Activated naive CD8-positive, alpha-beta T cell treated with anti-CD3 and anti-CD28 coated beads, Interleukin-2, amount 10 ng/mL, durations not matched to agents 7 days and 5 days (primary cell): ENCODE results near the gene IKZF3. TPM values are rescaled to one million over a fixed set of nuclear protein-coding genes. Genes with fewer than 3 reads are reported as not detected.

Experiments used
- ATAC-seq: fragments of 150-1000 bp; cut with Tn5 transposase; one replicate; pipeline ENCODE4 v1.10.0; 2021; ENCODE audit warnings: low read depth, moderate library complexity
- POLR2A ChIA-PET: fragments of 350-600 bp; sonication (Branson Sonifier 250); formaldehyde crosslinking; loops from one replicate; lab custom pipeline; 2021; ENCODE audit warnings: antibody characterized with exemption; lab: Charles Lee
- DNase-seq: peaks from one replicate; pipeline ENCODE4 v3.0.0; 2021
- H3K27ac Mint-ChIP-seq: one replicate; pipeline ENCODE4 v1.8.0; 2022; ENCODE audit warnings: mild to moderate bottlenecking, mixed read lengths
- H3K27me3 Mint-ChIP-seq: one replicate; pipeline ENCODE4 v1.8.0; 2022; ENCODE audit warnings: mild to moderate bottlenecking, moderate library complexity, mixed read lengths
- H3K36me3 Mint-ChIP-seq: one replicate; pipeline ENCODE4 v1.8.0; 2021; ENCODE audit warnings: mild to moderate bottlenecking, mixed read lengths
- H3K4me1 Mint-ChIP-seq: one replicate; pipeline ENCODE4 v1.8.0; 2021; ENCODE audit warnings: mixed read lengths
- H3K4me3 Mint-ChIP-seq: one replicate; pipeline ENCODE4 v1.8.0; 2022; ENCODE audit warnings: mild to moderate bottlenecking, moderate library complexity, mixed read lengths
- H3K9me3 Mint-ChIP-seq: one replicate; pipeline ENCODE4 v1.8.0; 2021; ENCODE audit warnings: mixed read lengths
- total RNA-seq, 2 experiments: library from RNA; stranded (reverse); gene quantifications; one replicate each; pipeline ENCODE4 v1.2.3, GENCODE V29; 2021

Gene IKZF3
- total RNA-seq, 2 experiments from 2014 or later: 78.5 to 83.5 TPM

DNA sequence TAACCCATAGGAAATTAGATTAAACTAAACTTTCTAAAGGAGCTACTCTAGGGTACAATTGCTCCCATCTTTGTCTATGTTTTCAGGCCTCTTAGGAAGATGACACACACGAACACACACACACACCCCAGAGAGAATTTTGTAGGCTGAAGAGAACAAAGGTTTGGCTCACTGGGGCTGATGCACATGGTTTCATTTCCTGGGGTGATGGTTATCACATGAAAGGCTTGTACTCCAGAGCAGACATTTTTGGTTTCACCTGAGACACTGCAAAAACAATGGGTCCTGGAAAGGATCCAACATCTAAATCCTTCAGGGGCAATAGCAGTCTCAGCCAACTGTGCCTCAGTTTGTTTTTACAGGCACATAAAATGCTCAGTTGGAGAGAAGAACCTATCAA lies 63.6 kb downstream of the IKZF3 start:
- H3K4me3 Mint-ChIP-seq: peak overlapping the region; percentile 67
- no peaks in the 10 kb centered on the region for H3K27me3 Mint-ChIP-seq
- peak overlapping the region; percentile 92 for H3K27ac Mint-ChIP-seq
- H3K4me1 Mint-ChIP-seq: peaks cover 35% of the 10 kb centered on the region
- H3K9me3 Mint-ChIP-seq: peaks cover 1% of the 10 kb centered on the region
- ATAC-seq: peak; percentile 96
- DNase-seq: no peak
- peaks cover 13% of the 10 kb centered on the region for H3K36me3 Mint-ChIP-seq
- POLR2A ChIA-PET: interaction anchor here (1.0 kb wide), 1 partner anchor 12 kb away, joined by 3 read pairs; no protein-coding TSS in a partner anchor

GRCh38 chr17:39799395-39799794 lies 64.7 kb downstream of the IKZF3 start:
- H3K9me3 Mint-ChIP-seq: peaks cover 1% of the 10 kb centered on the region
- ATAC-seq (no peak), DNase-seq (no peak)
- H3K36me3 Mint-ChIP-seq: peaks cover 9% of the 10 kb centered on the region
- peak overlapping the region; percentile 21 for H3K27ac Mint-ChIP-seq
- POLR2A ChIA-PET: no interaction called here
- no peaks in the 10 kb centered on the region for H3K27me3 Mint-ChIP-seq
- H3K4me3 Mint-ChIP-seq: no peak overlapping the region
- peaks cover 36% of the 10 kb centered on the region for H3K4me1 Mint-ChIP-seq

DNA sequence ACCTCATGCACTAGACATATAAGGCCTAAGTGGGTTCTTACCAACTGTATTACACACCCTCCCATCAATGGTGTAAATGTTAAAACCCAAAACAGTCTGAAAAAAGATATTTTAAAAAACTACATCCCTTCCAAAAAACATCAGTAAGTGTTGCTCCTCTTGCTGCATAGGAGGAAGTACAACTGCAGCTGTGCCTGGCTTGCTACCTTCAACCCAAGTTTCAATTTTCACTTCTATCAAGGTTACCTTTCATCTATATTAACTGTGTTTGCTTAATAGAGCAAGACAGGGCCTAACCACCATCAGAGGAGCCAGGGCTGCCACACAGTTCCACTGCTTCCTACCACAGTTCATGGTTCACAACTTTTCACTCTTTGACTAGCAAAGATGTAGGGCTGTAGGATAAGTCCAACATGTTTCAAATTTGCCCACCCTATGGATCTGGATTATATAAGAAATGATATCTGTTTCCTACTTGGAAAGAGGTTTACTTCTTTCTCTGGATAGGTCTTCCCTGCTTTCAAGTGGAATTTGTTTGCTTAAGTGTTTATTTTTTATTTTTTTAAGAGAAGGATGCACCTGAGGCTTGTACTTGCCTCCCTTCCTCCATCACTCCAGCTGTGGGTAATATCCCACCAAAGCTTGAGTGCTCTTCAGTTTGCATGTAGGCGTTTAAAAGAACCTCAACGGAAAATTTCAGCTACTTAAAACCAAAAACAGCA lies 69.7 kb downstream of the IKZF3 start:
- Mint-ChIP-seq H3K9me3 (peaks cover 1% of the 10 kb centered on the region), H3K4me3 (peak overlapping the region; percentile 63), H3K4me1 (peaks cover 50% of the 10 kb centered on the region), H3K27ac (peak overlapping the region; percentile 92), H3K36me3 (peaks cover 20% of the 10 kb centered on the region), H3K27me3 (no peaks in the 10 kb centered on the region)
- ATAC-seq: peak; percentile 67
- no peak for DNase-seq
- POLR2A ChIA-PET: interaction anchor here (1.2 to 3.3 kb wide), 7 partner anchors 8 to 64 kb away, joined by 3 to 13 read pairs (median 4); partner anchors contain the start of gene MIEN1

GRCh38 chr17:39793301-39793872 lies 70.7 kb downstream of the IKZF3 start:
- ATAC-seq (peak; percentile 12), DNase-seq (no peak)
- Mint-ChIP-seq H3K27ac (peak overlapping the region; percentile 92), H3K4me3 (peak overlapping the region; percentile 74), H3K9me3 (peaks cover 1% of the 10 kb centered on the region), H3K4me1 (peaks cover 42% of the 10 kb centered on the region), H3K27me3 (no peaks in the 10 kb centered on the region), H3K36me3 (peaks cover 25% of the 10 kb centered on the region)
- POLR2A ChIA-PET: interaction anchor here (0.9 to 3.3 kb wide), 11 partner anchors 9 to 187 kb away, joined by 3 to 13 read pairs (median 4); partner anchors contain the start of gene PSMD3

GRCh38 chr17:39792526-39793221 lies 71.4 kb downstream of the IKZF3 start:
- DNase-seq (no peak), ATAC-seq (peak; percentile 3)
- Mint-ChIP-seq H3K4me1 (peaks cover 39% of the 10 kb centered on the region), H3K27me3 (no peaks in the 10 kb centered on the region), H3K4me3 (peak overlapping the region; percentile 74), H3K36me3 (peaks cover 32% of the 10 kb centered on the region), H3K27ac (peak overlapping the region; percentile 92), H3K9me3 (peaks cover 1% of the 10 kb centered on the region)
- POLR2A ChIA-PET: interaction anchor here (0.9 to 3.3 kb wide), 11 partner anchors 10 to 188 kb away, joined by 3 to 13 read pairs (median 4); partner anchors contain the start of gene PSMD3

GRCh38 chr17:39791111-39791992 lies 72.8 kb downstream of the IKZF3 start:
- no peak for DNase-seq

GRCh38 chr17:39787743-39788484 lies 76.2 kb downstream of the IKZF3 start:
- Mint-ChIP-seq H3K4me1 (peaks cover 31% of the 10 kb centered on the region), H3K4me3 (no peak overlapping the region), H3K36me3 (peaks cover 50% of the 10 kb centered on the region), H3K27me3 (no peaks in the 10 kb centered on the region), H3K9me3 (no peaks in the 10 kb centered on the region), H3K27ac (no peak overlapping the region)
- POLR2A ChIA-PET: interaction anchor here (0.8 kb wide), 1 partner anchor 26 kb away, joined by 3 read pairs; no protein-coding TSS in a partner anchor
- ATAC-seq (no peak), DNase-seq (no peak)

More at GRCh38 chr17:39791111-39791992, 72.8 kb downstream of the IKZF3 start:
- peak; percentile 73 for ATAC-seq
- H3K9me3 Mint-ChIP-seq: no peaks in the 10 kb centered on the region
- H3K27me3 Mint-ChIP-seq: no peaks in the 10 kb centered on the region
- H3K27ac Mint-ChIP-seq: peak overlapping the region; percentile 47
- POLR2A ChIA-PET: interaction anchor here (0.5 to 3.3 kb wide), 7 partner anchors 10 to 139 kb away, joined by 3 to 8 read pairs (median 5); no protein-coding TSS in a partner anchor
- peak overlapping the region; percentile 65 for H3K4me3 Mint-ChIP-seq
- H3K4me1 Mint-ChIP-seq: peaks cover 44% of the 10 kb centered on the region
- peaks cover 38% of the 10 kb centered on the region for H3K36me3 Mint-ChIP-seq

DNA sequence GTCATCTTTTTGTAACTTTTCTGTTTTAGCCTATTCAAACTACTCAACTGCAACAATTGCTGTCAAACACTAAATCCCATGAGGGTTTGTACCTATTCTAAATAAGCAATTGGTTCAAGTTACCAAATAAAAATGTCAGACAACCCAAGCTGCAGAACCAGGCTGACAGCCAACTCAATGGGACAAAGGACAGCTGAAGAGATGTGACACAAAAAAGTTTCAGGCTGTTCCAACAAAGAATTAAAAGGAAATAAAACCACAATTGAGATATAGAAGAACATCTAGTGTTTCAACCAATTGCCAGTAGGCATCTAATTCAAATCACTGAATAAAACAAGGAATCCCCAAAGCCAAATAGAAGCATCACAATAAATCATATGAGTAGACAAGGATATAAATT lies 77.1 kb downstream of the IKZF3 start:
- POLR2A ChIA-PET: interaction anchor here (0.8 kb wide), 1 partner anchor 74 kb away, joined by 3 read pairs; no protein-coding TSS in a partner anchor
- no peak for DNase-seq
- H3K36me3 Mint-ChIP-seq: peaks cover 53% of the 10 kb centered on the region
- H3K27ac Mint-ChIP-seq: no peak overlapping the region
- no peak for ATAC-seq
- peaks cover 31% of the 10 kb centered on the region for H3K4me1 Mint-ChIP-seq
- H3K9me3 Mint-ChIP-seq: no peaks in the 10 kb centered on the region
- no peaks in the 10 kb centered on the region for H3K27me3 Mint-ChIP-seq
- no peak overlapping the region for H3K4me3 Mint-ChIP-seq

- peaks cover 45% of the 10 kb centered on the region for H3K4me1 Mint-ChIP-seq
- H3K27ac Mint-ChIP-seq: no peak overlapping the region
- ATAC-seq (no peak), DNase-seq (no peak)
- H3K27me3 Mint-ChIP-seq: no peaks in the 10 kb centered on the region
- H3K9me3 Mint-ChIP-seq: no peaks in the 10 kb centered on the region
- H3K36me3 Mint-ChIP-seq: peaks cover 37% of the 10 kb centered on the region
- H3K4me3 Mint-ChIP-seq: no peak overlapping the region
- POLR2A ChIA-PET: no interaction called here
Measured at GRCh38 chr17:39782980-39783379, 81.1 kb downstream of the IKZF3 start.

- H3K27ac Mint-ChIP-seq: no peak overlapping the region
- no peaks in the 10 kb centered on the region for H3K27me3 Mint-ChIP-seq
- POLR2A ChIA-PET: no interaction called here
- peaks cover 49% of the 10 kb centered on the region for H3K4me1 Mint-ChIP-seq
- H3K36me3 Mint-ChIP-seq: peaks cover 32% of the 10 kb centered on the region
- no peaks in the 10 kb centered on the region for H3K9me3 Mint-ChIP-seq
- ATAC-seq: no peak
- no peak overlapping the region for H3K4me3 Mint-ChIP-seq
- DNase-seq: no peak
Measured at GRCh38 chr17:39782481-39782880, 81.6 kb downstream of the IKZF3 start.

DNA sequence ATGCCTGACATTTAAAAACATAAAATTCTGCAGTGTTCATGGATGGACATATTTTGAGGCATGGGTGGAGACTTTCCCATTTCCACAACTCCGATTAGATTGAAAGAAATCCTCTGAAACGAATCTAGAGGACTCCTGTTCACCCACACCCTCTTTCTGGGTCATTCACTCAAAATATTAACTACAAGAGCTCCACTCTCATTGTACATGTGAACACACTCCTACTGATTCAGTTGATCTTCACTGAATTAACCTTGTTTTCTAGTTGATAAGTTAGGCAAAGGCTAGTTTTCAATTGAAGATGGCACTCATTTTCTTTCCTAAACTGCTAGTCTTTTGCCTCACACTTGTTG lies 82.3 kb downstream of the IKZF3 start:
- no peaks in the 10 kb centered on the region for H3K27me3 Mint-ChIP-seq
- peaks cover 25% of the 10 kb centered on the region for H3K36me3 Mint-ChIP-seq
- ATAC-seq (no peak), DNase-seq (no peak)
- H3K4me1 Mint-ChIP-seq: peaks cover 49% of the 10 kb centered on the region
- POLR2A ChIA-PET: interaction anchor here (1.8 to 2.5 kb wide), 2 partner anchors 10 to 11 kb away, joined by 5 to 7 read pairs; no protein-coding TSS in a partner anchor
- no peaks in the 10 kb centered on the region for H3K9me3 Mint-ChIP-seq
- H3K27ac Mint-ChIP-seq: no peak overlapping the region
- no peak overlapping the region for H3K4me3 Mint-ChIP-seq
